ENCODE measurements around the gene PPM1F. TPM values are rescaled to one million over a fixed set of nuclear protein-coding genes. Genes with fewer than 3 reads are reported as not detected.

Gene PPM1F
- total and polyA plus RNA-seq, 10 of the 15 experiments (the other 5 are each of a cell fraction or from before 2014, with no cell fraction given) = 0.55 to 26.3 (median 9.7) TPM

- H4K20me1 ChIP-seq (ENCODE audit: control insufficient read depth, insufficient read depth) = no peaks in the 10 kb centered on the region
- H3K4me3 ChIP-seq = no peak overlapping the region
- WGBS (ENCODE audit: insufficient coverage, insufficient replicate concordance, low lambda C conversion rate, missing lambda C conversion rate) = 96% methylated on average over 18 of the region's 18 CpGs
- H3K27ac ChIP-seq (ENCODE audit: control insufficient read depth, insufficient read depth) = no peak overlapping the region
- in situ Hi-C loops (cut with MboI) (no loop called here), intact Hi-C loops (cut with micrococcal nuclease; ENCODE audit: unreplicated experiment) (no loop called here)
- no peaks in the 10 kb centered on the region for H3K79me2 ChIP-seq (ENCODE audit: control insufficient read depth, insufficient read depth, low read length)
- FAIRE-seq (no peak), DNase-seq (ENCODE audit: low read depth, low spot score) (no peak), ATAC-seq (no peak; the same call in 2 of the 3 replicates)
- no peaks in the 10 kb centered on the region for H3K9me3 ChIP-seq (replicated peaks; ENCODE audit: control insufficient read depth, insufficient read depth, low read length)
- CTCF ChIA-PET = no interaction called here
- H3K27me3 ChIP-seq (replicated peaks in 1 of 2; ENCODE audit: control insufficient read depth in 2 of 2, insufficient read depth in 2 of 2, low read length in 1 of 2) = no peaks in the 10 kb centered on the region
- H3K4me2 ChIP-seq (ENCODE audit: control insufficient read depth, insufficient read depth) = no peak overlapping the region
- no TSS peak for BruUV-seq (replicated peaks)
- H2AFZ ChIP-seq (ENCODE audit: control insufficient read depth, low read depth, low read length) = no peak overlapping the region
- POLR2A ChIA-PET = no interaction called here
- RAD21 ChIA-PET (ENCODE audit: unreplicated experiment) = no interaction called here
- TF ChIP-seq RB1 (IDR thresholded peaks at IDR 0.05; ENCODE audit: borderline replicate concordance) = no peak
- TF ChIP-seq ZBTB40 (IDR thresholded peaks at IDR 0.05; ENCODE audit: borderline replicate concordance) = no peak
- no peak for TF ChIP-seq RCOR1 (conservative IDR thresholded peaks at IDR 0.05; ENCODE audit: low read depth, low read length)
- no peak for TF ChIP-seq BACH1 (IDR thresholded peaks at IDR 0.05; ENCODE audit: borderline replicate concordance)
- no peak for TF ChIP-seq MYB (IDR thresholded peaks at IDR 0.05; ENCODE audit: borderline replicate concordance, low read depth, low read length)
- TF ChIP-seq ZZZ3 (IDR thresholded peaks at IDR 0.05; ENCODE audit: control insufficient read depth, insufficient read length, low read depth) = no peak
- no peak for TF ChIP-seq EZH2 (IDR thresholded peaks at IDR 0.05; ENCODE audit: borderline replicate concordance, control insufficient read depth, low read depth, low read length)
- TF ChIP-seq SRF (IDR thresholded peaks at IDR 0.05; ENCODE audit: low read depth in 2 of 2, low read length in 2 of 2) = no peak
- TF ChIP-seq E2F4 (IDR thresholded peaks at IDR 0.05; ENCODE audit: low read depth, low read length) = no peak
- TF ChIP-seq ATF3 (IDR thresholded peaks at IDR 0.05; ENCODE audit: borderline replicate concordance, extremely low read depth, low read depth, low read length) = no peak
- TF ChIP-seq NR2C2 (IDR thresholded peaks at IDR 0.05; ENCODE audit: borderline replicate concordance, control insufficient read depth, insufficient read length, low read depth) = no peak
- no peak for TF ChIP-seq TBL1XR1 (IDR thresholded peaks at IDR 0.05; ENCODE audit: low read depth, low read length)
- no peak for TF ChIP-seq CBX5 (IDR thresholded peaks at IDR 0.05; ENCODE audit: low read depth)
- TF ChIP-seq BCL3 (IDR thresholded peaks at IDR 0.05; ENCODE audit: borderline replicate concordance, insufficient read depth, low read depth, low read length, poor library complexity, severe bottlenecking) = no peak
- TF ChIP-seq SUPT20H (IDR thresholded peaks at IDR 0.05; ENCODE audit: borderline replicate concordance, control insufficient read depth, low read depth, low read length) = no peak
- no peak for TF ChIP-seq MYC (IDR thresholded peaks at IDR 0.05; ENCODE audit: insufficient read depth, insufficient read length, insufficient replicate concordance, low read length, severe bottlenecking)
- H3K4me1 ChIP-seq (ENCODE audit: control insufficient read depth, insufficient read depth, low read length) = no peaks in the 10 kb centered on the region
- SMC1A ChIA-PET (ENCODE audit: uncharacterized antibody, unreplicated experiment) = no interaction called here
- peaks cover 5 to 7% of the 10 kb centered on the region in 2 experiments; a peak in 3 of 4 replicates for H3K36me3 ChIP-seq (ENCODE audit: control insufficient read depth in 2 of 2, insufficient read depth in 2 of 2, low read length in 1 of 2)
- H3K9ac ChIP-seq (ENCODE audit: control insufficient read depth, insufficient read depth, low read length) = no peak overlapping the region
Measured at GRCh38 chr22:21959274-21960074, 6.8 kb upstream of the PPM1F start.

All from GM12878 (cell line).